ENCODE results near the gene HOXC5.

HOXC5 gene

DNA sequence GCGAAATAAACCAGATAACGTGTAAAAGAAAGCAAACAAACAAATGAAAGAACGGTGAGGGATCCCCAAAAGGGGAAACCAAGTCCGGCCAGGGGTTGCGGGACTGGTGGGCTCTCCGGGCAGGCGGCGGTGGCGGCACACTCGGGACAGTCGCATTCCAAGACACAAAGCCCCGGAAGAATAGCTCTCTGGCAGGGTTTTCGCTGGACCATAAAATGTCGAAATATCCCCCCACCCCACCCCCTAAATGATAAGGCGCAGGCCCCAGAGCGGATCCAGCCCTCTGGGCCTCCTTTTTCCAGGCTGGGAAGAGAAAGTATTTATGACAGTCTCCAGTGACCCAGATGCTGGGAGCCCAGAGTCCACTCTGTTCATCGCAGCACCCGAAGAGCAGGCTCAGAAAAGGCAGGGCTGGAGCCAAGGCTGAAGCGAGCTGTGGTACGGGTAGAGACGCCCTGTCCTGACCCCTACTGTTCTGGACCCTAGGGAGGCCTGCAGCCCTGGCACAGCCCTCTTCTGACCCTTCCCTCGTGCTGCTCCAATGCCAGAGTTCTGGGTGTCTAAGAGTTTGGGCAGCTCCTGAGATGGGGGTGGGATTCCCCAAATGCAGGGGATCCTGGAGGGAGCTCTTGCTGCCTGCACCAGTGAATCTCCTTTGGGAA lies 26.2 kb upstream of the HOXC5 start:
- DNase-seq (ENCODE audit: low read depth in 2 of 3, low spot score in 2 of 3), result no peak

DNA sequence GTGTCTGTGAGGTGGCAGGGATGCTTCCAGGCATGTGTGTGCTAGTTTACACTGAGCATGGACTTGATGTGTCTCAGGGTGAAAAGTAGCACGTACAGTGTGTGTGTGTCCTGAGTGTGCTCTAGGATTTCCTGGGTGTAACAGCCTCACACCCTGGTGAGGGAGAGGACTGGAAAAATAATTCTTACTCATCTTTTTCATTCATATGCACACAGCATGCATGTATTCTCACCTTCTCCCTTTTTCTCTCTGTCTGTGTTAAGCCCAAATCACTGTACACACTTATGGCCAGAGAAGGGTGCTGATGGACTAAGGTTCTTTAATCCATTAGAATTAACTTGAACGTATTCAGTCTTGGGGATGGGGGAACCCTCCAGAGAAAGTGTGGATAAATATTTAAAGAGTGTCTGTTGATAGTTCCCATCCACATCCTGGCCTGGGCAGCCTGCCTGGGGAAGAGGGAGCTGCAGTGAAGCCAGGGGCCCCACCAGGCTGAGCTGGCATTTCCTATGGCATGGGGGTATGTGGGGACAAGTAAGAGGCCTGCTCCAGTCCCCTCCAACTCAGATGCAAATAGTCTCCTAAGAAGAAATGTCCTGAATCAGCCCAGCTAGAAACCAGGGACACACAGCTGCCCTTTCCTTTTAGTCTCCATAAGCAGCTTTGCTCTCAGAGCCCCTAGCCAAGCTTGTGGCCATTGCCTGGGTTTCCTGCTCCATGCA lies 25.2 kb upstream of the HOXC5 start:
- no peak for DNase-seq (ENCODE audit: low read depth in 2 of 3, low spot score in 2 of 3)

DNA sequence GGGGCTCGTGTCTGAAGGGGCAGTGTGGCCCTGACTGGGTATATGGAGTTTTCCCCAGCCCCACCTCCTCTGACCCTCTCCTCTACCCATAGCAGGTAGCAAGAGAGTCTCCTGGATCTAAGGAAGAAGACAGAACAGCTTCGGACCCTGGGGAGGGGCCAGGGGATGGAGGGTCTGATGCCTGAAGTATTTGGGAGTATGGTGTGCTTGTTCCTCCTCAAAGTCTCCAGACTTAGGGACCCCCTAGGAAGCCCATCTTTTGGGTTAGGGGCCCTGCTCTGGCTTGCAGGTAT lies 24.6 kb upstream of the HOXC5 start:
- DNase-seq (ENCODE audit: low read depth in 2 of 3, low spot score in 2 of 3), result no peak

DNA sequence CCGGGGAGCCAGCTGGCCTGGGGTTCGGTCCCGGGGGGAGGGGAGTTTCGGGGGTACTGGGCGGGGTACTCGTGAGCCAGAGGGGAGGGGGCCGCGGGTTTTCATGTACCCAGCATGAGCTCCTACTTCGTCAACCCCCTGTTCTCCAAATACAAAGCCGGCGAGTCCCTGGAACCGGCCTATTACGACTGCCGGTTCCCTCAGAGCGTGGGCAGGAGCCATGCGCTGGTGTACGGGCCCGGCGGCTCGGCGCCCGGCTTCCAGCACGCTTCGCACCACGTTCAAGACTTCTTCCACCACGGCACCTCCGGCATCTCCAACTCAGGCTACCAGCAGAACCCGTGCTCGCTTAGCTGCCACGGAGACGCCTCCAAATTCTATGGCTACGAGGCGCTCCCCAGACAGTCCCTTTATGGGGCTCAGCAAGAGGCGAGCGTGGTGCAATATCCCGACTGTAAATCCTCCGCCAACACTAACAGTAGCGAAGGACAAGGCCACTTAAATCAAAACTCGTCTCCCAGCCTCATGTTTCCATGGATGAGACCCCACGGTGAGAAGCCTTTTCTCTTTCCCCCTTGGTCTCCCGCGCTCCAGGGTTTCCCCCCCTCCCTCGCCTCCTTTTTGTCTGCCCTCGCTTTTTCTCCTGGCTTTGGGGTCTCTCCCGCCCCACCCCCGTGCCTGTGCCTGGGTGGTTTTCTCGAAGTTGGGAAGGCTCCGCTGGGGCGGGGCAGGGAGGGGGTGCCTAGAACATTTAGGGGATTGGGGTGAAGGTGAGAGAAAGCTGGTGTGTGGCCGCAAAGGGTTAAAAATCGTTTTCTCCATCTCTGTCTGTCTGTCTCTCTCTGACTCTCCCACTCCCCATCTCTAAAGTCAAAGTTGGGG lies 23.4 kb upstream of the HOXC5 start:
- DNase-seq (ENCODE audit: low read depth in 2 of 3, low spot score in 2 of 3), result no peak

DNA sequence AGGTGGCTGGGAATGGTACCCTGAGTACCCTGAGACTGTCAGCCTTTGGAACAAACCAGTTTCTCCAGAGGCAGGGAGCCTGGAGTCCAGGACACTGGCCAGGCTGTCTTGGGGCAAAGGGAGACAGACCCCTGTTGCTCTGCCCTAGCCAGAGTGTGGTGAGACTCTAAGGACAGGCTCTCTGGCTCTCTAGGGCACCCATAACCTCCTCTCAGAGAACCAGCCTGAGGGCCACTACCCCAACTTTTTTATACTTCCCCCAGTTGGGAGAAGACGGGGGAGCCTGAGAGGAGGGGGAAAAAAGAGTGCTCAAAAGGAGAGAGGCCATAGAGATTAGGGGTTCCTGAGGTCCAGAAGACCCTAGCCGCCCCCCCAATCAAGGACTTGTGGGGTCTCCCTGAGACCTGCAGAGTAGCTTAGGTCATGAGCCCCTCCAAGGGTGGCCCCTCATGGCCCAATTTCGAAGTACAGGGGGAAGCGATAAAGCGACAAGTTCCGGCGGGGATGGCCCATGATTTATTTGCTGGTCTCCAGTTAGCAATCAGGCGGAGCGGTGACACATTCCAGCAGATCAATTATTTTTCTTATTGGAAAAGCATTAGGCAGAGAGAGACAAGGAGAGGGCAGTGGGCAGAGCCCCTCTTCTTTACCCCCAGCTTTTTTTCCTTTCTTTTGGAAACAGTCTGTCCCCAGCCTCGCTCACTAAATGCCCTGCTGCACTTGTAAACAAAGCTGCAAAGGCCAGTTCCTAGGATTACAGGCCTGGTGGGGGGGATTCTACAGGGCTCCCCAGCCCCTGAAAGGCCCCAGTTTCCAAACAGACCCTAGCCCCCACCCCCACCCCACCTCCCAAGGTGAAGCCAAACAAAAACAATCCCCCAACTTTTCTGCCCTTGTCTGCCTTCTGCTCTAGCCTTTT lies 22.5 kb upstream of the HOXC5 start:
- DNase-seq (ENCODE audit: low read depth in 2 of 3, low spot score in 2 of 3), result no peak

DNA sequence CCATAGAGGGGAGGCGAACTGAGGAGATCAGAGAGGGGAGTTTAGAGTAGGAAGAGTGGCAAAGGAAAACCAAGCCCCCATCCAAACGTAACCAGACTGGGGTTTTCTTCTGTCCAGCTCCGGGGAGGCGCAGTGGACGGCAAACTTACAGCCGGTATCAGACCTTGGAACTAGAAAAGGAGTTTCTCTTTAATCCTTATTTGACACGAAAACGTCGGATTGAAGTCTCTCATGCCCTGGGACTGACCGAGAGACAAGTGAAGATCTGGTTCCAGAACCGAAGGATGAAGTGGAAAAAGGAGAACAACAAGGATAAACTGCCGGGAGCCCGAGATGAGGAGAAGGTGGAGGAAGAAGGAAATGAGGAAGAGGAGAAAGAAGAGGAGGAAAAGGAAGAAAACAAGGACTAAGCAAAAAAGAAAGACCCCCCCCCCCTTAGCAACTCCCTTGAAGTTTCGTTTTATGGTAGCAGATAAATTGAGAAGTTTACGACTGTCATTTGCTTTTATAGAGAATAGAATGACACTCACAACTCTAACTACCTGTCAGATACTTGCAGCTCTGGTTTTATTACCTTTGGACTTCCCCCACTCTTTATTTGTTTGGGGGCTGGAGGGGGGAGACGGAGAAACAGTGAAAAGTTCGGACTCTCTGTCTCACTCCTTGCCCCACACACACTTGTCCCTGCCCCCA lies 21.7 kb upstream of the HOXC5 start:
- DNase-seq (ENCODE audit: low read depth in 2 of 3, low spot score in 2 of 3), result no peak

DNA sequence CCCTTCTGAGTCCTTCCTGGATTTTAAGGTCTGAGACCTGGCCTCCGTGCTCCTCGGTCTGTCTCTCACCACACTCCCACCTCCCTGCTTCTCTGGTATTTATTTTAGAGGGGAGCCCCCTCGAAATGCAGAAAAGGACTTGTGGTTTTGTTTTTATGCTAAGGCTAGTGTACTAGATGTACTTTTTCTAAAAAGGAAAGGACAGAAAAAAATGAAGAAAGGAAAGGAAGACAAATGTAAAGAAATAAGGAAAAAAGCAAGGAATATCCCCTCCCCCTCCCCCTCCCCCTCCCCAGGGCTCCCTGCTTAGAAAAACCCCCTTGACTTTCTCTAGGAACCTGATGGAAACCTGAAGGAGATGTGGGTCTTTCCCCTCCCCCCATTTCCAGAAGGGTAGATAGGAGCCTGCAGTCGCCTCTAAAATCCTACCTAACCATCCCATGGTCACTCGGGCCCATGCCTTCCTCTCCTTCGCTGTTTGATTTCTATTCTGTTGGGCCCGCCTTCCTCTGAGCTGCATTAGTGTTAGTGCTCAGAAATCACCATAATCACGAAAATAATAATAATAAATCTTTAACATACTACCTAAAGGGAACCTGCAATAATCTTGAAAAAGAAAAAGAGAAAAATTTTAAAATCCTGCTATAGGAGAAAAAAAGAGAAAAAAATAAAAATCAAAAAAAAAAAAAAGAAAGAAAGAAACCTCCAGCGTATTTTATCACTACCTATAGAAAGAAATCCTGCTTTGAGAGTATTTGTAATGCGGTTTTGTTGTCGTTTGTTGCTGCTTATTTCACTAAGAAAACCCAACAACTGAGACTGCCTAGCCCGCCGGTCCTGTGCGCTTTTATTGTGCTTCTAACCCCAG lies 21.0 kb upstream of the HOXC5 start:
- no peak for DNase-seq (ENCODE audit: low read depth in 2 of 3, low spot score in 2 of 3)

DNA sequence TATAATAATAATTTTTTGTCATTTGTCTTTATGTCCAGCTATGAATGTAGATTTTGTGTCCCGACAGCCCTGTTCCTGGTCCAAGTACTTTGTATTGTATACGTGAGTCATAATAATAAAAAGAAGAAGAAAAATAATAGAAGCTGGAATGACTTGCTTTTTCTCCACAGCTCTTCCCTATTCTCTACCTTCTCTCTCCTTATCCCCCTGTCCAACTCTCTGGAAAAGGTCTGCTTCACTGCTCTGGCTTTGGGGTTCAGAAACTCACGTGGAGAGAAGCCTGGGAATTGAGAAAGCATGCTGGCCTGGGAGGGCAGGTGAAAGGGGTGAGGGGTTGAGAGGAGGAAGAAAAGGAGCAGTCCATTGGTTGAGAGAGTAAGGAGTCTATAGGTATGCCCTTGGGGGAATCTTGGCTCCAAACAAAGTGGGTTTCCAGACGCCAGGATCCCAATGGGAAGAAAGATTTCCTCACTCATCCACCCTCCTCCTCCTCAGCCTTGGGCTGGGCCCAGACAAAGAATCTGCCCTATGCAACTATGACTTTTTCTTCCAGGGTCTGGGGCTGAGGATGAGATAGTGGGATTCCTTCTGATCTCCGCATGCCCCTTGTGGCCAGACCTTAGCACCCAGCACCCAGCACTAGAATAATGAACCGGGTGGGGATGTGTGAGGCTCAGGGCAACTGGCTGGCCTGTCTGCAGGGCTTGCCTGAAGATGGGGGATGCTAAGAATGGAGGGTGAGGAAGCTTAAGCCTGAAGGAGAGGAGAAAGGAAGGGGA lies 20.0 kb upstream of the HOXC5 start:
- DNase-seq (ENCODE audit: low read depth in 2 of 3, low spot score in 2 of 3), result no peak

DNA sequence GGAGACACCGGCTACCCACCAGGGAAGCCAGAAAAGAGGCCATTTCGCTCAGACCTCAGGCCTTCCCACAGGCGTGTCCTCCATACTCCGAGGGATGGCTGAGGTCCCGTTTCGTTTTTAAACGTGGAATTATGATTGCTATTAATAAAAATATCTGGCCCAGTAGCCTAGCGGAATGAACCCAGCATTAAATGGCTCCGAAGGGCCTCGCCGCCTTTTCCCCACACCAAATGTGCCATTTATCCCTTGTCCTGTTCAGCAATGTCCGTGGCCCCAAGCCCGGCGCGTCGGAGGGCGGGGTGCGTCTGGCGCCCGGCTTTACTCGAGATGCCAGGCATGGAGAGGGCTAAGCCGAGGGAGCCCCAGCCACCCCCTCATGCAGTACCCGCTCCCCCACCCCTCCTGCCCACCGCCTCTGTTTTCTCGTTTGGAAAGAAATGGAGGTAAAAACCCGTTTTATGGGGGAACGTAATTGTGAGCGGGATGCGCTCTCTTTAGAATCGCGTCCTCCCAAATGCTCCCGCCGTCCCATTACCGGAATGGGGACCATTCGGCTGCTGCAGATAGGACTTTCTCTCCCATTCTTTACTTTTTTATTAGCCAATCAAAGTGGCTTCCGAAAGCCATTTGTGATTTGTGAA lies 18.4 kb upstream of the HOXC5 start:
- no peak for DNase-seq (ENCODE audit: low read depth in 2 of 3, low spot score in 2 of 3)

DNA sequence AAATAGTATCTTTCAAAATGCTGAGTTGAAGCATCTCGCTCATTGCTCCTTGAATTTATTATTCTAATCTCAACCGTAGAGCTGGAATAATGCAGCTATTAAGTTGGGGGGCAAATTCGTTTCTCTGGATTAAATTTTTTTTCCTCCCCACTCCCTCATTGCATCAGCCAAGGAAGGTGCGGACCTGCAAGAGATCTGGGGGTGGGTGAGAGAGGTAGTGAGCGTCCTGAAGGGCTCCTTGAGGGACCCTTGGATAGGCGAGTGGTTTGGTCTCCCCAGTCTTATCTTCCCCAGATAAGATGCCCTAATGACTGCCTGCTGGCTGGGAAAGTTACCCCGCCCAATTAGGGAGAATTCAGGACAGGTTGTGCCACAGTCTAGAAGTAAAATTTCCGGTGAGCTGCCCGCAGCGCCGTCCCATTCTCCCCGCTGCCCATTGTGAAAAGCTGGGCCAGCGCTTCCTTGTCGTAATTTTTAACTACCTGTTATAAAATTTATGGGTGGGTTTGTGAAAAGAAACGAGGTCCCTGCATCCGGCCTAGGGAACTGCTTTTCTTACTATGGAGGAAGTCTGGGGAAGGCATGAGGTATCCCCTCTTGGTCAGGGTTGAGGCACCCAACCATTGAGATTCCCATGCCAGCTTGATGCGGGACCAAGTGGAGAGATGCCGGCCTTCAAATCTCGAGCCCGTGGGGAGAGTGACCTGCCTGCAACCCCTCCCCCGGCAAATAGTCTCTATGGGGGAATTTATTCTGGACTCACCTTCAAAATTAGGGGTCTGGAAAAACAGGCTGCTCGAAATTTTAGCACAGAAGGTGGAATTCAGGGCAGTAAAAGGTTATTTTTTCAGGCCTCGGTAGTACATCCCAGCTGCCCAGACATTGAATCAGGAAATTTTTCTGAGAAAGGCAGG lies 17.6 kb upstream of the HOXC5 start:
- DNase-seq (ENCODE audit: low read depth in 2 of 3, low spot score in 2 of 3), result no peak

DNA sequence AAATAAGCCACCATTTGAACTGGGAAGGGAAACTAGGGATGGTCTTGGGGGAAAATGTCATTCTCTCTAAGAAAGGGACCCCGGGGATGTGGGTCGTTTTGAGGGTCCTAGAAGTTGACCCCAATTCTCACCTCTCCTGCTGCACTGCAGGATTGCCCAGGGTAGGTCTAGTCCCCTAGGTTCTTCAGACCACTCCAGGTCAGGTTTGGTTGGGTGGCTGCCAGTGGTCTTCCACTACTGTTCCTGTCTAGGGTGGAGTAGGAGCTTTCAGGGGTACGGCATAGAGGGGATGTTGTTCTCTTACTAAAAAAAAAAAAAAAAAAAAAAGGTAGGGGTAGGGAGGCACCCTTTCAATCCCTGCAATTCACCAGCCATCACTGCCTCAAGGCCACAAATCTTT lies 16.8 kb upstream of the HOXC5 start:
- DNase-seq (ENCODE audit: low read depth in 2 of 3, low spot score in 2 of 3), result no peak

DNA sequence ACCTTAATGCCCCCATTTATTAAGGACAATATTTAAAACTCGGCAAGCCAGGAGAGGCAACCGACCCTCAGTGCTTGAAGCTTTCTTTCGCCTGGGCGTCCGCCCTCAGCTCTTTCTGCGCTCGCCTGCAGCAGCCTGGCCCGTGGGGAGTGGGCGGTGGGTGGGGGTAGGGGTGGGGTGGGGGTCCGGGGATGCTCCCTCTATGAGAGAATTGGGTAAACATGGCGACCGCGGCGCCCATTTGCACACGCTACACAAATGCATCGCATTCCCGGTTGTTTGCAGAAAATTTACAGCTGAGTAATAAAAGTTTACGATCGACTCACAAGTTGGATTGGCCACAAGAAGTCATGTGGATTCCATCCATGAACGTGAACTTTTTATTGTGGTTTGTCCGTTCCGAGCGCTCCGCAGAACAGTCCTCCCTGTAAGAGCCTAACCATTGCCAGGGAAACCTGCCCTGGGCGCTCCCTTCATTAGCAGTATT lies 16.3 kb upstream of the HOXC5 start:
- no peak for DNase-seq (ENCODE audit: low read depth in 2 of 3, low spot score in 2 of 3)

DNA sequence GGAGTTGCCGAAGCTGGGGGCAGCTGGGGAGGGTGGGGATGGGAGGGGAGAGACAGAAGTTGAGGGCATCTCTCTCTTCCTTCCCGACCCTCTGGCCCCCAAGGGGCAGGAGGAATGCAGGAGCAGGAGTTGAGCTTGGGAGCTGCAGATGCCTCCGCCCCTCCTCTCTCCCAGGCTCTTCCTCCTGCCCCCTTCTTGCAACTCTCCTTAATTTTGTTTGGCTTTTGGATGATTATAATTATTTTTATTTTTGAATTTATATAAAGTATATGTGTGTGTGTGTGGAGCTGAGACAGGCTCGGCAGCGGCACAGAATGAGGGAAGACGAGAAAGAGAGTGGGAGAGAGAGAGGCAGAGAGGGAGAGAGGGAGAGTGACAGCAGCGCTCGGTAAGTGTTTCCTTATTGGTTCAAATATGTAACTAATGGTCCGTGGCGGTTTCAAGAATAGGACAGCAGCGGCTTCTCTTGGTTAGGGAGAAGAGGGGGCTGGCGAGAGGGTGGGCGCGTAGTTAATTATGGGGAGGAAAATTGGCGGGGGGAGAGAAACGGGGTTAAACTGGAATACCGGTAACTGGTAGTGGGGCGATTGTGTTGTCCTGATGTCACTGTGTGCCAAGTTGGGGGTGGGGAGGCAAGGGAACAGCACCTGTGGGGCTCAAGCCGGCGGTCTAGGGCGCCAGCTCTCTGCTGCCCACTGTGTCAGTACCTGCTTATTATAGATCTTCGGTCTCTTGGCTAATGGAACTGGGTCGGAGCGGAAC lies 15.6 kb upstream of the HOXC5 start:
- no peak for DNase-seq (ENCODE audit: low read depth in 2 of 3, low spot score in 2 of 3)

DNA sequence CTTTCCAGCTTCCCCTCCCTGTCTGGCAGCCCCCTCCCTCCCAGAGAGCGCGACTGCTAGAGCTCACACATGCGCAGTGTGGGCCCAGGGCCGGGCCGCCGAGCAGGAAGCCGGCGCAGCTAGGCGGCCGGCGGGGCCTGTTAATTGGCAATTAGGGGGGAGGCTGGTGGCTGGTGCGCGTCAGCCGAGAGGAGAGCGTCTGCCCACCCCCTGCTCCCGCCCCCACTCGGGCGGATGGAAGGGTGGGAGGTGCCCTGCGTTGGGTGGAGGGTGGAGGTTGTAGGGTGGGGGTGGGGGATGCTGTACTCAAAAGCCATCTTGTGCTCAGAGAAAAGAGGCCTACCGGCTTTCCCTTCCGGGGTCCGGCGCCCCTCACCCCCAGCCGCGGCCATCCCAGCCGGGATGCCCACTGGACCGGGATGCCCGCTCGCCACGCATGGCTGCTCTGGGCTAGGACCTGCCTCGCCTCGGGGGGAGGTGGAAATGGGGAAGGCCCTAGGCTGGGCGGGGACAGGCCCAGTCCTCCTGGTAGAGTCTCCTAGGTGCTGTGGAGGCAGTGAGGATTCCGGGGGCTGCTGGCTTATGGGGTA lies 14.9 kb upstream of the HOXC5 start:
- peak in 2 of 3 experiments; percentile 38 to 55 for DNase-seq (ENCODE audit: low read depth in 2 of 3, low spot score in 2 of 3)

DNA sequence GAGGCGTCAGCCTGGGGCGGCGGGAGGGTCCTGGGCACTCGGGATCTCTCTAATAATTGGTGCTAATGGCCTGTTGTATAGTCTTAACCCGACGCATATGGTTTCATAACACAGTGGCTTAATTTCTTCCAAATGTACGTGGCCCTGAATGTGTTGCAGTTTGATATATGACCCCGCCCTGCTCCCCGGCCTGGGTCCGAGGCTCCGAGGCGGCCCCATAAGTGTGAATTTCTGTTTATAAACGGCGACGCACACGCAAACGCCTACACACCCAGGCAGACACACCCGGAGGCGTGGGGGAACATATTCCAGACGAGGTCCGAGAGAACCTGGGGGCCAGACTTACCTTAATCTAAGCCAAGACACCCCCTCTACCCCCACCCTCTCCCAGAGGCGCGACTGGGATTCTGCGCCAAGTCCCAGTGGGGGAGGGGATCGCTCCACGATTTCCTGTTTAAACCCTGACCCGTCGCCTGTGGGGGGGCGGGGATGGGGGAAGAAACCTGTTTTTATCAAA lies 14.3 kb upstream of the HOXC5 start:
- DNase-seq (ENCODE audit: low read depth in 2 of 3, low spot score in 2 of 3), result no peak

Measured in activated CD8-positive, alpha-beta memory T cell treated with anti-CD3 and anti-CD28 coated beads for 48 hours (primary cell).